Stimulated activated CD4-positive, alpha-beta T cell treated with anti-CD3 and anti-CD28 coated beads, Interleukin-2, amount 100 ng/mL, for 24 hours (primary cell): Measurements from ENCODE around the gene MAT2A.

Experiments
- DNase-seq, 2 donors: peaks; one replicate each; pipeline ENCODE4 v3.0.0-alpha.2; 2020

MAT2A gene

DNA sequence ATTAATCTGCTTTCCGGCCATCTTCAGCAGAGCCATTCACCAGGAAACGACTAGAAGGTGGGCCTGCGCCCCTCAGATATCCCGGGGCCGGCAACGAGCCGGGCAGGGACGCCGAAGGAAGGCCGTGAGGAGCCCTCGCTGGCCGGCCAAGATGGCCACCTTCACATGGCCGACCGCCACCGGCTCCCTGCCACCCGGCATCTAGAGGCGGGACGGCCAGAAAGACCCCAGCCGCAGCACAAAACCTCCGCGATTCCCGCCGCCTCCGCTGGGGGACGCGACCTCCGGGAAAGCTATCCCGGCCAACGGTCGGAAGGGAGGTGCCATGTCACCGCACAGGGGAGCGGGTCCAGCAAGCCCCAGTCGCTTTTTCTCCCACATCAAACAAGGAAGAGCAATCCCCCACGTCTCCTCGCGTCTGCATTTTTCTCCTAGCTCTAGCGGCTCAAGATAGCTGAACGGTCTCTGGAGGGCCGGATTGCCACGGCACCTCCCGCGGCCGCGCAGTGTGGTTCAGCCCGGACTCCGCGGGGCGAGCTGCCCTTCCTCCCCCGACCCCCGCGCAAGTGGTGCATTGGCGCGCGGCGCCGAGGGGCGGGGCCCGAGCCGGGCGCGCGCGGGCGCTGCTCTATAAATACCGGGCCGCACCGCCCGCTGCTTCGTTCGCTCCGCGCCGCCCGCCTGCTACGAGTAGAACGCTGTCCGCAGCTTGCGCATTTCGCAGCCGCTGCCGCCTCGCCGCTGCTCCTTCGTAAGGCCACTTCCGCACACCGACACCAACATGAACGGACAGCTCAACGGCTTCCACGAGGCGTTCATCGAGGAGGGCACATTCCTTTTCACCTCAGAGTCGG, at the start of gene MAT2A:
Gene MAT2A, plus strand, starts transcription at position 662 of the 854 bp plus-strand sequence. Its CDS starts 120 bp downstream, at position 782.
- DNase-seq: peak; percentile 92 to 95

DNA sequence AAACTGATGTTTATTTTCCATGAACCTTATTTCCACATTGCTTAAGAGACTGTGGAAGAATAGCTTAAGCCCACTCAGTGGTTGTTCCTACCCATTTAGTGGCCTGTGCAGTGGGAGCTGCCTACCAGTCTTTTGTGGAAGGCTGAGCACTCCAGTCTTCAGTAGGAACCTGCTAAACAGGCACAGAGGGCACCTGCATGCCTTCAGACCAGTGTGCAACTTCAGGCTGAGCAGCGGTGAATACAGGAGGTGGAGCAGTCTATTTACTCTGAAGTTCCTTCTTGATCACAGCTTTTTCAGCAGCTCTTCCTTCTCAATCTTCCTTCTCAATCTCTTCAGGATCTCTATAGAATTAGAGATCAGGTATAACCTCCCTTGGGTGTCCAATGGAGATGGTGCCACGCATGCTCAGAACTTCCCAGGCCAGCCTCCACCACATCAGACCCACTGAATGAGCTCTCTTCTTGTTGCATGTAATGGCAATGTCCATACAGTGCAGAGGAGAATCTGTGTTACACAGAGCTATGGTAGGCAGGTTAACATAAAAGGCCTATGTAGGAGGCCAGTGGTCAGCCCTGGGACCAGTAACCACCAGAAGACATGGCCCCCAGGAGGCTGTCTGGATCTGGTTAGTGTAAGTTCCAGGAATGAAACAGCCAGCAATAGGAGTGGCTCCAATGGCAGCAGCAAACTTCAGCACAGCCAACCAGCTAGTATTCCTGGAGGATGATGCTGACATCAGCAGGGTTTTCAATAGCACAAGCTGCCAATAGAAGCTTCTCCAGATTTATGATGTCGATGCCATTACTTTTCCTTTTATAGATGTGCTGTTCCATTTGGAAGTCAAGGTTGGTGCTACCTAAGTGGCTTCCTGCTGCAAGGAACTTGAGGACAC, 47.9 kb upstream of the MAT2A start:
- DNase-seq: no peak

DNA sequence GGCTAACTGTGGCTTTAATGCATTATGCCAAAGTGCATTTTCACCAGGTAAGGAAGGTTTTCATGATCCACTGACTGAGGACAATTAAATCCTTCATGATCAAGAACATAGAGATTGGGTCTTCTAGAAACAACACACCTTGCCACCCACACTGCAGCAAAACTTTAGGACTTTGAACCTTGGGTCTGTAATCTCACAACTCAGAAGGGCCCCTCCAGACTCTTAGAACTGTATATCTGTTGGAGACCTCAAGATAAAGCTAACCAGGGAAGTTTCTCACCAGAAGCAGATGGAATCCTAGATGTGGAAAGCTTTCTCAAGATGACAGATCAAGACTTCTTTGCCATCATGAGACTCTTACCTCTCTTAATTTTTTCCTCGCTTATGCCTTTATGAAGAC, 42.5 kb upstream of the MAT2A start:
- DNase-seq: no peak

DNA sequence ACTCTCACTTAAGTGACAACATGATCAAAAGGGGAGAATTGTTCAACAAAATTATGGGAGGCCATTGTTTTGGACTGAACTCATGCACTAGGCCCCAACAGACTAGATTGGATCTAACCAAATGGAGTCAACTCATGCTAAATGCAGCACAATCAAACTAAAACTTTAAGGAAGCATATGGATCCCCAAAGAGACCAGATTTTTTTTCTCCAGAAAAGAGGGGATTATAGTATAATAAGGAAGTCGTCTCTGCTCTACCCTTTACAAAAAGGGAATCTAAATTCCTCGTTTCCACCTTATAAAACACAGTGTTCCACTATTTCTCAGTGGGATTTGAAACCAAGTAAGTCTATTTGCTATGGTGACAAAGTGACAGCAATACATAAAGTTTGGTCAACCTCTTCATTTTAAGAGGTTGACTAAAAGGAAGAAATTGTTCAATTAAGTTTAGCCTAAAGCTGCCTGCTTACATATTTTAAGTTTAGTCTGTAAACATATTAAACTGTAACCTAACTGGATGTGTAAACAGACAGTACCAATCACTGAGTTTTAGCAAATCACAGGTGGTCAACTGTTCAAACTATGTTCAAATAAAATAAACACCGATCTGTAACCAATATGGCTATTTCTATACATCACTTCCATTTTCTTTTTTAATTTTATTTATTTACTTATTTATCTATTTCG, 40.9 kb upstream of the MAT2A start:
- DNase-seq: no peak

DNA sequence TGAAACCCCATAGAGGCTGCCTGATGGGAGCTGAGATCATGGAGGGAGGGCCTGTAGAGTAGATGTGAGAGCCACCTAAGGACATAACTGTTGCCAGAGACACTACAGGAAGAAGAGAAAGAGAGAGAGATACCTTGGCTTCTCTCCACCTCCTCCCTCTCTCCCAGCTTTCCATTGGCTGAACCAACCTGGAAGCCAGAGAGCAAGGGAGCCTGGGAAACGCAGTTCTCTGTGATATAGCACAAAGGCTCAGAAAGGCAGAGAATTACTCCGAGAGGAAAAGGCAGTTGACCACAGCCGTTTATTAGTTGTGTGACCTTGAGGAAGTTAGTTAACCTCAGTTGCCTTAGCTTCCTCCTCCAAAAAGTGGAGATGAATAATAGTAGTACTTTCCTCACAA, 37.7 kb upstream of the MAT2A start:
- no peak for DNase-seq

DNA sequence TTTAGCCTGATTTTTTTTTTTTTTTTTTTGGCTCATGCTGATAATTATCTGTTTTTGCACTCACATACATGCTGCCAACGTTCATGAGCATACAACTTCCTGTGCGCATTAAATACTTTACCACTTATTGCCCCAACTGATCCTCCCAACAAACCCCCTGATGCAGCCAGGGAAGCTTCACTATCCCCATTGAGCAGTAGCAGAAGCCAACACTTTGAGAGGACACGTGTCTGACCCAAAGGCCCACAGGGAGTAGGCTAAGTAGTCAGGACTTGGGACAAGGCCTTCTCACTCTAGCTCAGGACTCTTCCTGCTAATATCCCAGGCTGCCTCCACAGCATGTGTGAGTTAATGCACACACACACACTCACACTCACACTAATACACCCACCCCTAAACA, 36.2 kb upstream of the MAT2A start:
- no peak for DNase-seq

DNA sequence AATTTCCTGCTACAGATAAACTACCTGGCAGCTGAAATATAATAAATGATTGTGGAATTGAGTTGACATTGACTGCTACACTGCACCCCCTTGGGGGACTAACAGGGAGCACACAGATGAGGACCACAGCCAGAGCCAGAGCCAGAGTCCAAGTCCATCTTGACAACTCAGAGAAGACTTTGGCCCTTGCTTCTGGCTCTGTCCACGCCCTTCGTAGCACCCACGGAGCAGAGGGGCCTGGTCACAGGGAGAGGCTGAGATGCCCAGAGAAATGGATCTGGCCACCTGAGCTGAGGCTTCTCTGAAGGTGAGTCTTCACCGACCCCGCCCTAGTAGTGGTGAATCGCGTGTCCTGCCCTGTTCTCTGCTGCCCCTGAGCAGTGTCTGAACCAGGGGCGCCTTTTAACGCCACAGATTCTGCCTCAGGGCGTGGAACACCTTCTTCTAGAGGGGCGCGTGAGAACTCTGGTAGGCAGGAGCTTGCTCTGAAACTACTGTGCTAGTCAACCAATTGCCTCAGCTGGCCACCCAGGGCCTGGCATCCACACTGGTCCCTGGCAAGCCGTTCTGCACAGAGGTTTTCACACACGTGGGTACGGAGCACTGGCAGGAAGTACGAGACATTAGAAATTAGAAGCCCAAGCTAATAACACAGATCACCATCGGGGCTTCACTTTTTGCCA, 35.7 kb upstream of the MAT2A start:
- DNase-seq: no peak

DNA sequence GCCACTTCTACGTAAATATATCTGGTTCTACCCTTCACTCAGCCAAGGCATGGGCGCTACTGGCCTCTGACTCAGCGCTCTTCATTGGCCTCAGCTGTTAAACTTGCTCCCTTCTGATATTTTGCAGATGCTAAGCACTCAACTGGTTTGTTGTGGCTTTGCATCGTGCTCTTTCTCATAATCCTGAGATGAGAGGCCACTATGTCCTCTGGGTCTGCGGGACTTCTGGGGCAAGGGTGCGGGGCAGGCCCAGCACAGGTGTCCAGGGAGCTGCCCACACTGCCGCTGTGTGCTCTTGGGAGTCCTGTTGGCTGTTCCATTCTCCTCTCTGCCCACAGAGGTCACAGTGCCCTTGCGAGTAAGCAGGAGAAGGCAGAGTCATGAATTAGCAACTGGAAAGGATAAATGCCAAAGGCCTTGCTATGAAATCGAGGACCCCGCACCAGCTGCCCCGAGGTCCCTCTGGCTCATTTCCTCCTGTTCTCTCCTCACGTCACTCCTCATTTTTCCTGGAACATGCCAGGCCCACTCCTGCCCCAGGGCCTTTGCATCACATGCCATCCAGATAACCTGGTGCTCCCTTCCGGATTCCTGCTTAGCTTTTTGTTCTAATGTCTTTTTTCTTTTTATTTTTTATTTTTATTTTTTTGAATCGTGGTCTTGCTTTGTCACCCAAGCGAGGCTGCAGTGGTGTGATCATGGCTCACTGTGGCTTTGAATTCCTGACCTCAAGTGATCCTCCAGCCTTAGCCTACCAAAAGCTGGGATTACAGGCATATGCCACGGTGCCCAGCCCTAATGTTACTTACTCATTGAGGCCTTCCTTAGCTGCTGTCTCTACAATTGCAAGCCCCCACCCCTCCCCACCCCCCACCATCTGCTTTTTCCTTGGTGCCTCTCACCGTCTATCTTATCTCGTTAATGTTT, 34.9 kb upstream of the MAT2A start:
- no peak for DNase-seq

DNA sequence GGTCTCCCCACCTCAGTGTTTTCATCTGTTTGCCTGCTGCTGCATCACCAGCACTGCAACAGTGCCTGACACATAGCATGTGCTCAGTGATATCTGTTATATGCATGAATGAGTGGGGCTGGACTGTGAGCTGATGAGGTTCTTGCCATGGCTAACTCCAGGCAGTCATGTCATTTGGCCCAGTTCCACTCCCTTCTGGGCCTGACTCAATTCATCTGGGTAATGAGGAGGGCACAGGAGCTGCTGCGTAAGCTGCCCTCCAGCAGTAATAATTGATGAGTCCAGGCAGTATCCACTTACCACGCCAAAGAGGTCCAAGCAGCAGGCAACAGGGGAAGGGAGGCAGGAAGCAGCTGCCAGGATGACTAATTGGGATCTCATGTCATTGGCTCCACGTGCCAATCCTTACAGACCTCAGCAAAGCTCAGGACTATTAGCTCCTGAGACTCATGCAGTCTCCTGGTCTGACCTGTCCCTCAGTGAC, 34.1 kb upstream of the MAT2A start:
- DNase-seq: no peak

DNA sequence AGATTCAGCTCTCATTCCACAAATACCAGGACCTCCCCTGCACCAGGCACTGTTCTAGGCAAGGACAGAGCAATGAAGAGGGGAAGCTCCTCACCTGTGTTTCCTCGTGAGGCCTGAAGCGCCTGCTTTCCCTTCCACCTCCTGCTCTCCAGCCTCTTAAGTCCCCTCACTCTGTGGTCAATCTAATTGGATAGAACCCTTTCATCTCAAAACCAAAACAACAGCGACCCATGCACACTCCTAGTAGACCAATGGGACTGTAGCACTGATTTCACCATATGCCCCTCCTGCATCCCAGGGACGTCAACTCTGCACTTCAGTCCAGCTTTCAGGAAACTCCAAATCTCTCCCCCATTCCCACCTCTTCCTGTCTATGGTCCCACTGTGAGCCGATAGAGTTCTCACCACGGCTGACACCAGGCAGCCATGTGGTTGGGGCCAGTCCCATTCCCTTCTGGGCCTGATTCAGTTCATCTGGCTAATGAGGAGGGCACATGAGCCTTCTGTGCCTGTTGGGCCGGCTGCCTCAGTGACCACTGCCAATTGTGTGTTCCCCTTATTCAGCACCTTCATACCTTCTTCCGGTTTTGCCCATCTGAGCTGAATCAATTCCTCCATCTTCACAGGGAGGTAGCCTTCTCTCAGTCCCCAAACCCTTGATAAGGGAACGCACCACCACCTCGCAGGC, 33.3 kb upstream of the MAT2A start:
- DNase-seq: no peak

DNA sequence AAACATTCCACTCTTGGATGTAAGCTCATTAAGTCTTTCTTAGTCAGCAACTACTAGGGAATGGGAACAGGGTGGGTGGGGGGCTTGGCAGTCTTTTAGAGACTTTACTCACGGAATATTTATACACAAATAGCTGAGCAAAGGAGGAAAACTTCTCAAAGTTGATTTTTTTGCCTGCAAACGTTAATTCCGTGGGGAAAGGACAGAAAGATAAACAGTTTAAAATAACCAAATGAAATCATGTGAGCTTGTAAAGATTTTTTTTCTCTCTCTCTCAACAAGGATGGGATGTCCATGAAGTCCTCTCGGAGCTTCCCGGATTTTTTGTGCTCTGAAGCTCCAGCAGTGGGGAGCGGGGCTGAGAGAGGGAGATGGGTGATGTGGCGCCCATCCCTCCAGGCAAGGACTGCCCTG, 32.2 kb upstream of the MAT2A start:
- no peak for DNase-seq

DNA sequence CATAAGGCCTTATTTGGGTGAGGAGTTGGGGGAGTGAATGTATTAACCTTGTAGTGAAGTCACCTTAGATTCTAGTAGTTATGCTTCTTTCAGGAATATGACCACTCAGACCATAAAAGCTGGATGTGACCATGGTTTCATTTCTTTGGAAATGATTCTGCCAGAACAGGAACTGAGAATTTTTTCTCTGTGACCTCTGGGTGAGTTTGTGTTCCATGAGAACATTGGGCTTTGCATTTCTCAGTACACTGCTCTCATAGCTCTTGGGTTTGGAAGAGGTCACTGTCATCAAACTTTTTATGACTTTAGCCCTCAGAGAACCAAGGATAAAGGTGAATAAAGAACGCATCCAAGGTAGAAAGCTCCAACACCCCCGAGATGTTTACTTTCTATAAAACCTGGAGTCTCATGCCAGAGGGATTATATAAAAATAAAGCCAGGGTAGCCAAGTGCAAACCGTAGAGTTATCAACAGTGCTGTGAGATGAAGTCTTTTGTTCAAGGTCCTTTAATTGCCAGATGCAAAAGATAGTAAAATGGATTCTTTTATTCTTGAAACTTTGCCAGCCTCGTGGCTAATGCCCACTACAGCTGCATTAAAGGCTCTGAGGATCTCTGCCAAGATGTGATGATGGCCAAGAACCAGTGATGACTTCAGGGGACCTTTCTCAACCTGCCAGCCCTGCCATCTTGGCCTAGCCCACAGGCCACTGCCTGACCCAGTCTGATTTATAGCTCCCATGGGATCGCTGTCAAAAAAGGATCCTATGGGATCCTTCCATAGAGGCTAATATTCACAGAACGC, 27.8 kb upstream of the MAT2A start:
- no peak for DNase-seq

DNA sequence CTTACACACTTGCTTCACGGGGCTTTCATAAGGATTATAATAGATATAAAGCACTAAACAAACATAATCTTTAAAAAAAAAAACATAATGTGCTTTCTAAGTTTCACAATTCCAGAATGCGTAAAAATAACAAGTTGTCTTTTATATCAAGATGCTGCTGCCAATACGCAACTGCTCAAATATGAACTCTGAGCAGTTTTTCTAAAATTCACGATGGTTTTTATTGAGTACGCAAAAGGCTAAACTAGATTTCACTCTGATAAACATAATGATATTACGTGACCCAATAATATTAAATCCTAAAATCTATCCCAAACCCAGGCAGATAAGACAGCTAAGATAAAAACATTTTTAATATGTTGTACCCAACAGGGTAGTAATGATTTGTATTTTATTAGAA, 24.6 kb upstream of the MAT2A start:
- no peak for DNase-seq

DNA sequence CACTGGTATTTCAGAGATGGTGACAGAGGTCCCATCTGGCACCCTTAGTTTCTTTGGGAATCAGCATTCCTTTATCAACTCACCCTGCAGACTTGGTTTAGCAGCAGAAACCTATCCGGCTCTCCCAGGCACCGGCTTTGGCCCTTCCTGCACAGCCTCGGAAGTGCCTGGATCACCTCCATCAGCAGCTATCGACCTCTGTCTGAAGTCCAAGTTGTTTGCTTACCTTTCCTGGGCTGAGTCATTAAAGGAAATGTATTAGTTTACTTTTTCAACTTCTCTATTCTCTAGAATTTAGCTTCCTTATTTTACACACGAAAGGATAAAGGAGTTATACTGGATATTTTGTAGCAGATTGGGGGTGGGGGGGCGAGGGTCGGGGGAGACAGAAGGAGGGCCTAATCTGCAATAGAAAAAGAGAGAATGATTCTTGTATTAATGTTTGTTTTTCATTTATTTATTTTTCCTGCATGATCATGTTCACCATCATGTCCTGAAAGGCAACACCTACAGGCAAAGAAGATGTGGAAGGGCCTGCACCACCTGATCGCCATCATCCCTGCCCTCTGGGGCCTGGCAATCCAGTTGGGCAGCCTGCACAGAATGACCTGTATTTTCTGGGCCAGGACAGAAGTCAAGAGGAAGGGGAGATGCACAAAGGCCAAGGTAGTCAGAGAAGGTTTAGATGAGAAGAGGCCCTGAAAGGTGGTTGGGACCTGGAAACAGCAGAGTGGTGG, 22.1 kb upstream of the MAT2A start:
- no peak for DNase-seq

DNA sequence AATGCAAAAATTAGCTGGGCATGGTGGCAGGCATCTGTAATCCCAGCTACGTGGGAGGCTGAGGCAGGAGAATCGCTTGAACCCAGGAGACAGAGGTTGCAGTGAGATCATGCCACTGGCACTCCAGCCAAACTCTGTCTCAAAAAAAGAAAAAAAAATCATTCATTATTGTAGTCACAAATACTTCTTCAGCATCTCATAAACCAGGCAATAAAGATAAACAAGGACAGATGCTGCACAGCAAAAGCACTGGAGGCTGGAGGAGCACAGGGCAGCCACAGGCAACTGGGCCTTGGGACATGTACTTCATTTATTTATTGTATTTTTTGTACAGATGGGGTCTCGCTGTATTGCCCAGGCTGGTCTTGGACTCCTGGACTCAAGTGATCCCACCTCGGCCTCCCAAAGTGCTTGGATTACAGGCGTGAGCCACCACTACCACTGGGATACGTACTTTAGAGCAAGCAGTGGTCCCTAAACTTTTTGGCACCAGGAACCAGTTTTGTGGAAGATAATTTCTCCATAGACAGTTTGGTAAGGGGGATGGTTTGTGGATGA, 16.8 kb upstream of the MAT2A start:
- DNase-seq: no peak

DNA sequence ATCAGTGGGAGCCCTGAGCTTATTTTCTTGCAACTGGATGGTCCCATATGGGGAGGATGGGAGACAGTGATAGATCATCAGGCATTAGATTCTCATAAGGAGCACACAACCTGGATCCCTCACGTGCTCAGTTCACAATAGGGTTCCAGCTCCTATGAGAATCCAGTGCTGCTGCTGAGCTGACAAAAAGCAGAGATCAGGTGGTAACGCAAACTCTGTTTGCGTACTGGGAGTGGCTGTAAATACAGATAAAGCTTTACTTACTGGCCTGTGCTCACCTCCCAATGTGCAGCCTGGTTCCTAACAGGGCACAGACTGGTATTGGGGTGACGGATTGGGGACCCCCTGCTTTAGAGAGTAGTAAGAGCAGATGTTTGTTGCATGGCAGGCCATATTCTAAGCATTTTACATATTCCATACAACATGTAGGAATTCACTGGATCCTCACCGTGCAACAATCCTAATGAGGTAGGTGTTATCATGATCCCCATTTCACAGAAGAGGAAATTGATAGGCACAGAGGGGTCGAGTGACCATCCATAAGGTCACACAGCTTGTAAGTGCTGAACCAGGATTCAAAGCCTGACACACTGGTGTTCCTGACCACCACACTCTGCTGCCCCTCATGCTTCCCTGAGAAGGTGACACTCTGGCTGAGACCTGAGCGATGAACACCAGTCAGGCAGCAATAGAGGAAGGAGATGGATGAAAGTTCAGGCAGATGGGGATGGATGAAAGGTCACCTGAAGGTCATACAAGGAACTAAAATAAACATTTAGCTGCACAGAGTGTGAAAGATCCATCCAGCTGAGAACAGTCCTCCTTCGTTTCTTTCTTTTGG, 15.7 kb upstream of the MAT2A start:
- no peak for DNase-seq

DNA sequence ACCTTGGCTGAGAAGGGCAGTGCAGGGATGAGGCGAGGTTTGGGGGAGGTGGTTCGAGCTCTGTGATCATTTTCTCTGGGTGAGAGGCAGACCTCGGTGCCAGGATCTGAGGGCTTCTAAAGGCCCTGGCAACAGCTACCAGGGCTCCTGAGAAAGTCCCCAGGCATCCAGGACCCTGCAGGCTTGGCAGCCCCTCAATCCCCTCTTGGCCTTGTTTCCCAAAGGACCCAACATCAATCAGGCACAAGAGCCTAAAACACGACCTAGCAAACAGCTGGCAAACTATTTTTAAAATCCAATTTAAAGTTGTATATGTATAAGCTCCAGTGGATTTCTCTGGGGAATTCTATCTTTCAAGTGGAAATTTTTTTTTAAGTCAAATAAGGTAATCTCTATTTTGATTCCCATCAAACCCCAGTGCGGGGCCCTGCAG, 15.0 kb upstream of the MAT2A start:
- no peak for DNase-seq
